Activated CD4-positive, CD25-positive, alpha-beta regulatory T cell treated with anti-CD3 and anti-CD28 coated beads, Interleukin-2, amount 50 U/mL, for 72 hours (primary cell): ENCODE measurements around the gene KCNH2.

Experiments used
- DNase-seq: peaks from one replicate; pipeline ENCODE4 v3.0.0; 2021

KCNH2 gene

DNA sequence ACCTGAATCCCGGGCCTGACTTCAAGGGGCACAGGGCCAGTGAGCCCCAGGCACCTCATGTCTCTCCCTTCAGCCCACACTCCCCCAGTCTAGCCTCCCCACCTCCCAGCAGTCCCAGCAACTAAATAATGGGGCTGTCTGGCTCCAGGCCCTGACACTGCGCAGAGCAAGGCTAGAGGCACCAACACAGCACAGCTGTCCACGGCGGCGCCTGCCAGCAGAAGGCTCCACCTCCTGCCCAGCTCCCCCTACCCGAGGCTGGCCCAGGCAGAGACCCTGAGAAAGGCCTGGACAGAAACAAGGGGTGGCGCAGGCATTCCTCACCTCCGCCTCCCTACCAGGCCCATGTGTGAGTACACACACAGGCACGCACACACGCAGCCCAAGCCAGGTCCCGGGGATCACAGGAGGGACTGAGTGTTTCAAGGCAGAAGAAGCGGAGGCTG lies 6.1 kb downstream of the KCNH2 start:
- no peak for DNase-seq

DNA sequence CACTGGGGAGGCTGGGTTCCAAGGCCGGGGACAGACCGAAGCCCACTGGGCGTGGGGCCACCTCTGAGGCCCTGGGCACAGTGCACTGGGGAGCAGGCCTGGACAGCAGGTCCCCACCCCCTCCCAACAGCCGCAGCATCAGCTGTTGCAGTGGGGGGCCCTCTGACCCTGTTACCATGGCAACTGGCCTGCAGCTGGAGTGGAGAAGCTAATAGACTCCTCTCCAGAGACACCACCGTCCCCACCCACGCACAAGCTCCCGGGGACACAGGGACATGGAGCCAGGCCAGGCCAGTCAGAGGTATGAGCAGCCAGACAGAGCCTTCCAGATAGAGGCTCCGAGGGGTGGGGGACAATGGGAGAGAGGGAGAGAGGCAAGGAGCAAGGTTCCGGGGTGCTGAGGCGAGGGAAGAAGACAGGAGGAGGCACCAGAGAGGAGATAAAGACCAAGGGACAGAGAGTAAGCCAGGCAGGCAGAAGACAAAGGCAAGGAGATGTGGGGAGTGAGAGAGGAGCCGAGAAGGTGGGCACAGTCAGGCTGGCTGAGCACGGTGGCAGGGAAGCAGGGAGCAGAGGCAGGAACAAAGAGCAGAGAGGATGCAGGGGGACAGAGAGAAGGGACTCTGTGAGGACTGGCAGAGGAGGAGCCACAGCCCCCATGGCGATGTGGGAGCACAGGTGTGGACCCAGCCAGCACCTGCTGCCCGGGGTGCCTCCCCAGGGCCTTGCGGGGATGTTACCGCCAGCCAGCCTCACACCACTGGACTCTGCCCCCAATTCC lies 6.7 kb downstream of the KCNH2 start:
- no peak for DNase-seq

DNA sequence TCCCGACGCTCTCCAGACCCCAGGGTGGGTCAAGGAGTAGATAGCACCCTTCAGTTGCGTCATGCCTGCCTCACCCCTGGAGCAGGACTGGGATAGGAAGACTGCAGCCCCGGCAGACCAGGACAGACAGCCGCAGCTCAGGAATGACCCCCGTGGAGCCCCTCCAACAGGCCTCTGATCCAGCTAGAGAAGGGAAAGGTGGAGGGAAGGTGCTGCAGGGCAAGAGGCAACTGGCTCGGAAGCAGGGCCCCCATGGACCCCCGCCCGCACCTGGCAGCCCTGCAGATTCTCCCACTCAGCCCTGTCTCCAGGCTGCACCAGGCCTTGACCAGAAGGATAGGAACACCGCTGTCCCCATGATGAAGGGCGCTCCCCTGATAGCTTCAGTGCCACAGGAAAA lies 7.7 kb downstream of the KCNH2 start:
- no peak for DNase-seq

DNA sequence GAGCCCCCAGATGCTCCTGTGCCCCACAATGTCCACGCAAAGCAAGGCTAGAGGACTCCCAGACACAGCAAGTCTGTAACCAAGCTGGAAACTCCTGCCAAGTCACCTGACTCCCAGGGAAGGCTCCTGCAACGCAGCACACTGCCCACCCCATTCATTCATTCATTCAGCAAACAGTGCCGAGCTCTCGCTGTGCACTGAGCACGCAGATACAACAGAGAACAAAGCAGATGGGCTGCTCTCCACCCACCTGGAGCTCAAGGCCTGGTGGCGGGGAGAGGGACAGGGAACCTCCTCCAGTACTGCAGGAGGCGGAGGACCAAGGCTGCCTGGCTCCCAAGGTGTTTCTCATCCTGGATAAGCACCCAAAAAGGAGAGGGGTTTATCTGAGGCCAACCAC lies 8.6 kb downstream of the KCNH2 start:
- DNase-seq = no peak

DNA sequence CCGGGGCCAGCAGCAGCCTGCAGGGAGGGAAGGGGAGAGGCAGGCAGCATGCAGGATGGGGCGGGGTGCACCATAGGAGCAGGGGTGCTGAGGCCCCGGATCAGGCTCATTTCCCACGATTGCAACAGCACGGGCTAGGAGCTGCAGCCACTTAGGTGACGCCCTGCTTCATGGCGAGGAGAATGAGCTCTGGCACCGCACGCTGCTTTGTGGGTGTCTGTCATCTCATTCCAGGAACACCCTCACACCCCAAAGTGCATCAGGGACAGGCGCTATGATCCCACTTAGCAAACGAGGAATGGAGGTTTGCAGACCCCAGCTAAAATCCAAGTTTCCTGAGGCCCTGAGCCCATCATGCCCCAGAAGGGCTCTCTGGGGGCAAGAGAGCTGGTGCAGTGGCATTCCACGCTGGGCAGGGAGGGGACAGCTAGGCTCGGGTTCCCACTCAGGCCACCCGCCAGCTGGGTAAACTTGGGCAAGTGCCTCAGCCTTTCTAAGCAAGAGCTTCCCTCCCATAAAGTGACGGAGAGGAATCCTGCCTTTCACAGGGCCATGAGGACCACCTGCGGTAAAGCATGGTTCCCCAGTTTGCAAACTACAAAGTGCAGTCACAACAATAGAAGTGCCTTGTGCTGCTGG lies 9.3 kb downstream of the KCNH2 start:
- DNase-seq = no peak

DNA sequence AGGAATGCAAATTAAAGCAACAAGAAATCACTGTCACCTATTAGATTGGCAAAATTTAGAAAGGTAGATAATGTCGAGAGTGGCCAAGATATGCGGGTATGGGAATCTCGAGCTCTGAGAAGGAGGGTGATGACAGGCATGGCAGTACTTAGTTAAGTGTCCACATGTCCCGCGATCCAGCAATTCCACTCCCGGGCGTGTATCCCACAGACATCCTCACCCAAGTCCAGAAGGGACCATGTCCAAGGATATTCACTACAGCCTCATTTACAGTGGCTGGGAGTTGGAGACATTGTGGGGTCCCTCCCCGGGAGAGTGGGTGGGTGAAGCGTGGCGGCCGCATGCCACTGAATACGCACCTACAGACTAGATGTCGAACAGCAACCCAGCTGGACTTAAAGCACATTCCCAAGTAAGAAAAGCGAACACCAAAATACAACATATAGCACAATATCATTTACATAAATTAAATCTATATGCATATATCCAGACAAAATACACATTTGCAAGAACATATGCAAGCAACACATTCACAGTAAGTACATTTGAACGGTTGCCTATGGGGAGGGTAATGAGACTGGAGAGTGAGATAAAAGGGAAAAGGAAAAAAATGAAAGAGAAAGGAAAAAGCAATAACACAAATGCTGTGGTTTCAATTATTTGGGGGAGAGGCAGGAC lies 9.9 kb downstream of the KCNH2 start:
- DNase-seq = no peak

DNA sequence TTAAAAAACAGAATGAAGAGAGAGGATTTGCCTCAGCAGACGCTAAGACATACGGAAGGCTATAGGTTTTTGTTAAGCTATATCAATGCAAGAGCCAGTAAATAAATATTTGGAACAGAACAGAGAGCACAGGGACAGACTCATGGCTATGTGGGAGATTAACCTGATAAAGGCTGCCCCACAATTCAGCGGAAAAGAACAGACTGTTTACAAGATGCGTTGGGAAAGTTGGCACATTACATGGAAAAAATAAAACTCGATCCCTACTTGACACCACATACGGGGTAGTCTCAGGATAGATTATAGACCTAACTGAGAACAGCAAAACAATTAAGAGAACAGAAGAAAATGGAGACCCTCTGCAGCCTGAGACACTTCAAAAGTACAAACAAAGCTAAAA lies 10.8 kb downstream of the KCNH2 start:
- no peak for DNase-seq

DNA sequence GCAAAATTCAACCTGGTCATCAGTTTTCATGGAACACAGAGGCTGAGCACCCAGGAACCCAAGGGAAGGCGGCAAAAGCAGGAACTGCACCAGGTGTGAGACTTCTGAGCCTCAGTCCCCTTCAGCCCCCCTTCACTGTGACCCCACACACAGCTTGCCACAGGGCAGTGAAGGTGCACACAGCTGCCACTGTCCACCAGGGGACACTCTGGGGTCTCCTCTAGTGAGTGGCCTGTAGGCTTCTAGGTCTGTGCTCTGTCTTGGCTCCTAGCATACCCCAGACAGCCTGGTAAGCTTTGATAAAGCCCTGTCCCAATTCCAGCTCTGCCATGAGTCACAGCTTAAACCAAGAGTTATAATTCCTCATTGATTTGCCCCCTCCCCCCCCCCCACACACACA lies 12.1 kb downstream of the KCNH2 start:
- no peak for DNase-seq

DNA sequence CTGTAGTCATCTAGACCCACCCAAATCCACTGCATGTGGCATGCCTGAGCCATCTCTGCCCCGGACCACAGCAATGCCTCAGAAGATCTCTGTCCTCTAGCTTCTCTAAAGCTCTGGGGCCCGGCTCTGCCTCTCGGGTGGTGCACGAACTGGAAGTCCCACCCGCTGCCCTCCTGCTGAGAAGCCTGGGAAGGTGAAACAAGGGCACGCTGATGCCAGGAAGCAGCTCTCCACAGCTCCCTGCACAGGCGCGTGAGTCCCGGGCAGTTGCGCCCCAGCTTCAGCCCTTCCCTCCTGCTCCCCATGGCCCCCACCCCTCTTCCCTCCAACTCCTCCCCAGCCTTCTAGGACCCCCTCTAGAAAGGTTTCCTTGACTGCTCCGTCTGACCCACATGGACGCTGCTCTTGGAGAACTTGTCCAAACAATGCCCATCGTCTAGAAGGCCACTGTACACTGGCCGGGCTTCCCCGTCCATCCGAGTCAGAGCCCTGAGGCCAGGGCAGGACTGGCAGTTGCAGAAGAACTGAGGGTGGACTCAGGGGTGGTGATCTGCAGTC lies 12.8 kb downstream of the KCNH2 start:
- no peak for DNase-seq

DNA sequence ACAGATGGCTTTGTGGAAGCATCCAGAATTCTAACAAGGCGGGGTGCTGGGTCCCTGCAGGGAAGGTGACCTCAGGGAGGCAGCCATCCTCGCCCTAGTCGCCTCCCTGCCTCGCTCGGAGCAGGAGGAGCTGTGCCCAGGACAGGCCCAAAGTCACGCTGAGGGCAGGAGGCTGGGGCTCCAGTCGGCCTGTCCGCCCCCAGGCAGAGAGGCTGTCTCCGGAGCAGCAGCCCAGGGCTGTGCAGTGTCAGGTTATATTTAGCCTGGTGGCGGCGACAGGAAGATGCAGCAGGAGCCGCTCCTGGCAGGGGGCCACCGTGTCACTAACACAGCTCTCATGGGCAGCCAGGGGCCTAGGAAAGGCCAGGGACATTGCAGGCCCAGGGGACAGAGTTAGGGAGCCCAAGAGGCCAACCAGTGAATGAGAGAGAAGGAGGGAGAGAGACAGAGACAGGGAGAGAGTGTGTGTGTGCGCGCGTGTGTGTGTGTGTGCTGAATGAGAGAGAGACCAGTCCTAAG lies 13.5 kb downstream of the KCNH2 start:
- no peak for DNase-seq

DNA sequence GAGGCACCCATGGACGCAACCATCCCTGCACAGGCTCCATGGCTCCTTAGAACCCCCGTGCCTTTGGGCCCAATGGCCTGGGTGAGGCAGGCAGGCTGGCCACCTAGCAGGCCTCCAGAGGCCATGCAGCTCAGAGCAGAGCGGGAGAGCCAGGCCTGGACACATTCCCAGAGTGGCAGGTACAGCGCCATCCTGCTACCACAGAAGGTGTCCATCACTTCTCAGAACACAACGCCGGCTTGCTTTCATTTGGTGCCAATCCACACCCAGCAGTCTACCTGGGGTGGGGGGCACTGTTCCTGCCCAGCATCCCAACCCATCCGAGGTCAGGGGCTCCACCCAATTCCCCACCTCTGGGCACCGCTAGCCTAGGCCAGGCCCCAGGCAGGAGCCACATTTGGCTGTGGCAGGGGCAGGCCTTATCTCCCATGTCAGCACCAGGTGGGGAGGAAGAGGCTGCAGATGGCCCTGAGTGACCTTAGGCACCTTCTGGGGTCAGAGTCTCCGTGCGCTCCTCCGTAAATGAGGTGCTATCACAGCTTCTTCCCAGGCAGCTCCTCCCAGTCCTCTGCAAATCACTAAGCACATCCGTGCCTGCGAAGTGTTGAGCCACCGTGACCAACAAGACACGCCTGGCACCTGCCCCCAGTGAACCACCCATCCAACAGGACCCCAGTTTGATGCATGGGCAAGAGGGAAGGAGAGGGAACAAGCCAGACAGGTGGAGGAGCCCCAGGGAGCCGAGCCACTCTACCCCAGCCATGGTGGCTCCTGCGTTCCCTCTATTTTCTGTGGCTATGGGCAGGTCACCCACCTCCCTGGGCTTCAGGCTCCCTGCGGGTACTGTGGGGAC lies 14.2 kb downstream of the KCNH2 start:
- DNase-seq = no peak

DNA sequence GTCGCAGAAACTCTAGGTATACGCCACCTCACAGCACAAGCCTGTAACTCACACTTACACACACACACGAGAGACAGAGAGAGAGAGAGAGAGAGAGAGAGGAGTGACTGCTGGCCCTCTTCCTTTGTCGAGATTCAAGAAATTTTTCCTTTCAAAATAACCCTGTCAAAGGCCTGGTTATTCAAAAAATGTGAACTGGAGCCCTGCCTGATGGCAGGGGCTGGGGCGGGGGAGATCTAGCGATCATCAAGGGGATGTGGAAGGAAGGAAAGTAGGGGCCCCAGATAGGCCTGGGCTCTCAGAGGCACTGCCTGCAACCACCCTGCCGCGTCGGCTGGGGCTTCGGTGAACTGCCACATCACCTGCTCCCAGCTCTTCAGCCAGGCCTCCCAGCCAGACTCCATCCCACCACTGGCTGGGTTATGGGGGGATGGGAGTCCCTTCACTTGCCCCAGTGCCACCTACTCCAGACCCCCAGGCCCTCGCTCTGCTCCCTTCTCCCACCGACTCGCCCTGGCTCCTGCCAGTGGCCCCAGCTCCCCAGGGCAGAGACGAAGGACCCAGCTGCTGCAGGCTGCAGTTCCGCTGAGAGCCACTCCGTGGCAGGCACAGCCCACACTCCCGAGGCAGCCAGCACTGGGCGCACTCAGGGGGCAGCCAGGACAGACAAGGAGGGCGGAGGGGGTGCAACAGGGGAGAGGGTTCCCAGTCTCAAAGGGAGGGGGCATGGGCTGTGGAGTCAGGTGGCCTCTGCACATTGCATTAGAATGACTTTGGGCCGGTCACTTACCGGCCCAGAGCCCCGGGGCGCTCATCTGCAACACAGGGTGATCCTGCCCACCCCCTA lies 15.3 kb downstream of the KCNH2 start:
- DNase-seq = no peak

DNA sequence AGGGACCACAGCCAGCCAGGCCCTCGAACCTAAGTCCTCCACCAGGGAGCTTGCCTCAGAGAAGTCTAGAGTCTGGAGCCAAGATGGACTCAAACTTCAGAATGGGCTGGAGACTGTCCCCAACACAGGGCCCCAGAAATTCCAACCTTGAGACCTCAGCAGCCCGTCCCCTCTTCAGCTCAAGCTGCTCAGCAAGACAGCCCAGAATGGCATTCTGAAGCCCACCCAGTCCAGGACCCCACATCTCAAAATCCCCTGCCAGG lies 15.9 kb downstream of the KCNH2 start:
- no peak for DNase-seq

DNA sequence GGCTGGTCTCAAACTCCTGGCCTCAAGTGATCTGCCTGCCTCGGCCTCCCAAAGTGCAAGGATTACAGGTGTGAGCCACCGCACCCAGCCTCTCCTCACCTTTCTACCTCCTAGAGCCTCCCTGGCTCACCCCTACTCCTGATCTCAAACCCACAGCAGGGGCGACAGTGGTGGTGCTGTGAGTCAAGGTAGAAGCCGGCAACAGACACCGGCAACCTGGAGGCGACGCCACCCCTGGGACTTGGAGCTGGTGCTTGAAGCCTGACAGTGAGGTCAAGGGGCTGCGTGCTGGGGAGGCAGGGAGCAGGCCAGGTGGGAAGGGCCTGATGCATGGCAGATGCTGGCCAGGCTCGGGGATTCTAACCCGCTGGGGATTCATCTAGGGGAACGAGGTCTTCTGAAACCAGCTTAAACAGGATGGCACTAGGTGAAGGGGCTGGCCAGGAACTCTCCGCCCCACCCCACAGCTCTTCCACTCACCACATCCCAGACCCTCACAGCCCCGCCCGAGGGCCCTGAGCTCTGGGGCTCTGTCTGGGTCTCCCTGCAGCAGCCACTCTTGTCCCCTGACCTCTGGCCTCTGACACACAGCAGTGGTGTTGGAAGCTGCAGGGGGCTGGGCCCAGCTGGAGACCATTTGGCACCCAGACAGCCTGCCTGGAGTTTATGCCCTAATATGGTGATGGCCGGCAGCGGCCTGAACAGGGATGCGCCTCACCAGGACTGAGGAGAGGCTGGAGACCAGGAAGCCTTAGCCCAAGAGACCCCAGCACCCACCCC lies 16.4 kb downstream of the KCNH2 start:
- no peak for DNase-seq

DNA sequence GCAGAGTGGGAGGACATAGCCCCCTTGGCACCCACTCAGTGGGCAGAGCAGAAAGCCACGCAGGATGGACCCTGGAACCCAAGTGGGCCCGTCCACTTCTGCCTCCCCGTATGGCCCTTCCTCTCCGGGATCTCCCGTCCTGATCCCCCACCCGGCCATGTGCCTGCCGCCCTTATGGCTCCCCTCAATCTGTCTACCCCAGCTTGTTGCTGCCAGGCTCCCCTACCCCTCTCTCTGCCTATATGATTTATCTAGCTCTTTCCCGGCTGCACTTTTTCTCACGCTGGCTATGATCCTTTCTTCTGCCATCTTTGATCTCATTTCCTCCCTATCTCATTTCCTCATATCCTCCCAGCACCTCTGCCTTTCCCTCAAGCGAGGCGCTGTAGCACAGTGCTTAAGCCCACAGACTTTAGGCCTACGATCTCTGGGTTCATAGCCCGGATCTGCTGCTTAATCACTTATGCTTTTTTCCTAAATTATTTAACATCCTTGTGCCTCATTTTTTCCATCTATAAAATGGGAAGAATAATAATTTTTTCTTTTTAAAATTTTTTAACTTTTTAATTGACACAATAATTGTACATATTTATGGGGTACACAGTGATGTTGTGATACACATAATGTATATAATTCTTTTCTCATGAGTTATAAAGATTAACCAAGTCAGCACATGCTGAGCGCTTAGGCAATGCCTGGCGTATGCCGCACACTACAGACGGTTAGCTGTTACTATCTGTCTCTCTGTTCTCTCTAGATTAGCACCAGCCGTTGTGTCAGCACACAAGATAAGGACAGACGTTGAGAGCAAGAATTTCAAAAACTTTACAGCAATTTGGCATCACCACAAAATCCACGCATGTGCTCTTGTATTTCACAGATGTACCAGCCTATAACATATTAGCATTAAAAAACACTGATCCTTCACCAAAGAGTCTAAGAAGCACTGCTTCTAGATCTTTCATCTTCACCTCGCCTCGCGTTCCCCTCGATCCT lies 18.1 kb downstream of the KCNH2 start:
- DNase-seq = no peak

DNA sequence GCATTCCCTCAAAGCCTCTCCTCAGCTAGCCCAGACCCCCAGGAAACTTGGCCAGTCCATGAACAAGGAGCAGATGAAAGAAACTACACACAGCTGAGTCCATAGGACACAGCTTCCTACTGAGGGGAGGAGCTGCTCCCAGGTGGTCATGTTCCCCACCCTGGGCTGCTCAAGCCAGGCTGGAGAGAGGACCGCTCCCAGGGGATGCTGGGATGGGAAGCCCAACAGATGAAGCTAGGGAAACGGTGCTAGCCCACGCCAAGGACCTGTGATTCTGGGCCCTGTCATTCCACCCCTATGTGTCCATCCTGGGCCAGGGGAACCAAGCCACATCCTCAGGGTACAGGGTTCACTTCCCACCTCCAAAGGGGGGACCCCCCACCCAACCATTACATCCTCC lies 19.0 kb downstream of the KCNH2 start:
- DNase-seq = no peak

DNA sequence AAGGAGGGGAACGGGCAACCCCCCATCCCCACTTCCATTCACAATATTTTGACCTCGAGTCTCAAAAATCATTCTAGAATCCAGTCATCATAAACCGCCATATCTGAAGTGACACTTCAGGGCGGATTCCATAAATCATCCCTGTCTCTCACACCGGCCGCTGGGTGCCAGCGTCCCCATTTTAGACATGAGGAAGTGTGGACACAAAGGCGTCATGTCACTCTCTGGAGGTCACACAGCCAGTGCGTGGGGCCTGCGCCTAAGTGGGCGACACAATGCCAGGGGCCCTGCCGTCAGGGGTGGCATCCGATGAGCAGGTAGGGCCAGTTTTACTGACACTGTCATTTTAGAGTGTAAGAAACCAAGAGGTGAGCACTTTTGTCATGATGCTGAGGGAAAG lies 19.5 kb downstream of the KCNH2 start:
- DNase-seq = no peak

DNA sequence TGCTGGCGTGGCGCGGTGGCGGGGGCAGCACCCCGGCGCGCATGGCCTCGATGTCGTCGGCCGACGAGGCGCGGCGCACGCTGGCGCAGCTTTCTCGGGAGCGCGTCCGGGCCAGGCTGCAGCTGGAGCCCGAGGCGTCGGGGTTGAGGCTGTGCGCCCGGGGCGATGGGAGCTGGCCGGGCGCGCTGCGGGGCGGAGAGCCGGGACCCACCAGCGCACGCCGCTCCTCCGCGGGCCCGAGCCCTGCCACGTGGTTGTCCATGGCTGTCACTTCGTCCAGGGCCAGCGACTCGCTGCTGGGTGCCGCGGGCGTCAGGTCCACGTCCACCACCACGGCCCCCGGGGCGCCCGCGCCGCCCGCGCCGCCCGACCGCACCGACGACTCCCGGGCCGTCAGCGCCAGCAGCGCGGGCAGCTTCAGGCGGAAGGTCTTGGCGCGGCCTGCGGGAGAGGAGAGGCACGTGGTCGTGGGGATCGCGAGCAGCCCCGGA lies 20.0 kb downstream of the KCNH2 start:
- no peak for DNase-seq

DNA sequence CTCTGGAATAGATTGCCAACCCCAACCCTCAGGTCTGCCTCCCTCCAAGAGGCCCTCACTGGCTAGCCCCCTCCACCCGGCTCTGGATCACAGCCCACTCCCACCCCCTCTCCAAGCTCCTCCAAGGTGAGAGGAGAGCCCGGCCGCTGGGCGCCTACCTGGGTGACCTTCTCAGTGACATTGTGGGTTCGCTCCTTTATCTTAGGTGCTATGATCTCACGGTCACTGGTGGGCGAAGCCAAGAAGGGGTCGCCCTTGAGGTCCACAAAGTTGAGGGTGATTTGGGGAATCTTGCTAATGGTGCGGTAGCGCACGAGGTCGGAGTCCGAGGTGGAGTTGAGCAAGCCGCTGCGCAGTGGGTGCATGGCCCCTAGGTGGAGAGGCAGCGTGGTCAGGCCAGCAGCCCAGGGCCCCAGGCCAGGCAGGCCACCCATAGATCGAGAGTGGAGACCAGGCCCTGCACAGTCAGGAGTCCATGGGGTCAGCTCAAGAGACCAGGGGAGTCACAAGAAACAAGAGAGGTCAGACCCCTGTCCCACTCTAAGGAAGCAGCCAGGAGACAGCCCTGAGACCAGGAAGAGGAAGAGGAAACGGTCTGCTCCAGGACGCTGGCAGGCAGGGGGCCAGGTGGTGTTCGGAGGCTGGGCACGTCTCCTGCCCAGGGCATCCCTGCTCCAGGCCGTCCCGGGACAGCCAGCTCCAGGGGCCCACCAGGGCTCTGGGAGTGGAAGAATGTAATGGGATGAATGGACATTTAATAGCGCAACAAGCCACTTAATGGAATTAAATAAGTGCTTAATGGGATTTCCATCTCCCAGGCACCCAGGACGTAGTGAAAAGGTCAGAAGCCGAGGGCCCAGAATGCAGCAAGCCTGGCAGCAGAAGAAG lies 20.7 kb downstream of the KCNH2 start:
- DNase-seq = no peak
